PFSK-1 (cell line): ENCODE results near the gene CES1.

ENCODE experiments used
- FOXP2 ChIP-seq: optimal IDR thresholded peaks from 2 replicates; pipeline ENCODE3; 2011; ENCODE audit warnings: borderline replicate concordance, control low read depth, inconsistent platforms; ENCODE audit not compliant: insufficient read depth; ENCODE audit errors: extremely low read length, extremely low read depth
- POLR2AphosphoS5 ChIP-seq: IDR thresholded peaks from 2 replicates; pipeline ENCODE4 v1.6.1; 2012; ENCODE audit warnings: low read depth, mild to moderate bottlenecking, control low read depth, low read length, moderate library complexity
- REST ChIP-seq, 2 experiments: IDR thresholded peaks; 2 replicates each; pipeline versions ENCODE4 v1.6.1 to v1.8.0; 2011 to 2012; ENCODE audit warnings: low read depth in 2 of 2, low read length in 2 of 2, control low read depth in 1 of 2, inconsistent platforms in 1 of 2, mild to moderate bottlenecking in 1 of 2, moderate library complexity in 1 of 2; ENCODE audit not compliant: insufficient read depth in 1 of 2
- TAF1 ChIP-seq: IDR thresholded peaks from 2 replicates; pipeline ENCODE4 v1.6.1; 2012; ENCODE audit warnings: low read length, control low read depth, borderline replicate concordance; ENCODE audit not compliant: insufficient read depth

- TF ChIP-seq REST (IDR thresholded peaks at IDR 0.05; ENCODE audit: insufficient read depth in 1 of 2, low read depth in 2 of 2, low read length in 2 of 2) (no peak), TAF1 (no peak), POLR2AphosphoS5 (no peak), FOXP2 (no peak)
These were observed 10.2 kb upstream of the CES1 start for GRCh38 chr16:55843105-55843395.
